ENCODE results near the gene DUSP16.

DNA sequence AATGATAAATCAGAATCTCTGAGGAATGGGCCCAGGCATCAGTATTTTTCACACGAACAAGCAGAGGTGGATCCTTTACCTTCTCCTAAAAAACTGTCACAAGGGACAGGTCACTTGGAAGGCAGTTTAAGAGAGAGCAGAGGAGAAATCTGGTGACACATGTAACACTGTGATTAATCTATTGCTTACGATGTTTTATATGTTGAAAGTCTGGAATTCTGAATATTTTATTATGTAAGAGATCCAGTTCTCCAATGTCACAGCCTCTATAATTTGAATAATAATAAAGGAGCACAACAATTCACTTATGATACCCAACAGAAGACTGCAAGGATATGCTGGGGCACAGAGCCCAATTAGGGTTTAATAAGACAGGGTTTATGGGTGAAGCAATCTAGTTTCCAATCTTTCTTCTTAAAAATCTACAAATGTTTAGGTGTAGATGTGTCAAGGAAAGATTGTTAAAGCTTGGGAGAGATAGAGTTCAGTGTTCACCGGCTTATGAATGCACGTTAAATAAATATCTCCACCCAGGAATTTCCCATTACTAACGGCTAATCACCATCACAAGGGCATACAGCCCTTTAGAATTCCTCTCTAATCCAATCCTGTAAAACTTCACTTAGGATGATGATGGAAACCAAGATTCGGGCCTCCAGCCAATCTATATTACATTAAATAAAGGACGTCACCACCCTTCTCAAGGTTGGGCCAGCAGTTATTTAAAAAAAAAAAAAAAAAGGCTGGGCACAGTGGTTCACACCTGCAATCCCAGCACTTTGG, 23.4 kb downstream of the DUSP16 start:
- TF ChIP-seq POLR2A (IDR thresholded peaks at IDR 0.05; ENCODE audit: low read depth, low read length), result no peak
- TF ChIP-seq TAF1 (IDR thresholded peaks at IDR 0.05; ENCODE audit: borderline replicate concordance, low read depth, low read length), result no peak

All from GM12892 (cell line).